NCI-H1105 treated with DMSO at 0.1 percent for 48 hours (cell line): ENCODE results near the gene PRDM5.

ENCODE experiments used
- DNase-seq: peaks from one replicate; lab custom pipeline; 2025; lab: John Stamatoyannopoulos, UW

PRDM5 gene

DNA sequence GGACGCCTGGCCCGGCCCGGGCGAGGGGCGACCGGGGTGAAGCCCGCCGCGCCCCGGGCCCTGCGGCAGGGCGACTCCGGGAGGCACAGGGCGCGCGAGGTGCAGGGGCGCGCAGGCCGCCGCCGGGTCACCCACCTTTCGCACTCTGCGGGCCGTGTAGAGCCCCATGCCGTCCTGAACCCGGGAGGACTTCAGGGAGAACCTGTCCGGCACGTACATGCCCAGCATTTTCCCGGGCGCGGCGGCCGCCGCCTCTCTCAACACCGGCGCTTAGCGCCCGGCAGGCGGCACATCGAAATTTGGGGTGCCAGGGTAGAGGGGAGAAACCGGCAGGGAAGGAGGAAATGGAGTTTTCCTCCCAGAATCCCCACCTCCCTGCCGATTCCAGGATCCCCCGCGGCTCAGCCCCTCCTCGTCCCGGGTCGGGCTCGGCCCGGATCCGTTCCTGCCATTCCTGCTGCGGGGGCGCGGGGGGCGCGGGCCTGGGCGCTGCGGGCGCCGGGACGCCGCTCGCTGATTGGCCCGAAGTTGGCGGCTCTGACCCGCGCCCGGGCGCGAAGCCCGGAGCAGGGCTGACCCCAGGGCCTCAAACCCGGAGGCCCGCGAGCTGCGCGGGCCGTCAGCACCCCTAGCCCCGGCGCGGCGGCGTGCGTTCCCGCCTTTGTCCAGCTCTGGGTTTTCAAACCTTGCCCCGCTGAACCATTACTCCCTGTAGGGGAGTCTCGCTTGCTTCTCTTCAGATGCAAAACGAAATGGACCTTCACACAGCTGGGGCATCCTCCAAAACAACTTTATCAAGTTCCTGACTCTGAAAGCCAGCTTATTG, at the start of gene PRDM5:
Gene PRDM5, minus strand, starts transcription at position 346 of the 826 bp plus-strand sequence. Its CDS starts 118 bp downstream, at position 228.
- no peak for DNase-seq

DNA sequence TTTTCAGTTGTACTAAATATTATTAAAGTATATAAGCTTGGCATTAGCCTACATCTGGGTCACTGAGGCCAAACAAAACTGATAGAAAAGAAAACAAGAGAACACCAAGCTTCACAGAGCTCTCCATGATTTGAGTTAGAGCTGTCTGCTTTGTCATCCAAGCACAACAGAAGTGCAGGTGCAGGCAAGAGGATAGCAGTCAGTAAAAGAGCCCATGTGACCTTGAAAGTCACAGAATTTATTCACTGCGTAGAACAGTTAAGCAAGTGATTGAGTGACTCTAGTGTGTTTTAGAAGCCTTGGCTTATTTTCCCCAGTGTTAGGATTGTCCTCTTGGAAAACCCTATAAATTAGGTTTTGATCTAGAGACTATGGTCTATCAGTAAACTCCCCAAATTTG, 49.4 kb upstream of the PRDM5 start:
- no peak for DNase-seq

- DNase-seq, result no peak
Measured at GRCh38 chr4:120965938-120966337, 43.4 kb upstream of the PRDM5 start.

DNA sequence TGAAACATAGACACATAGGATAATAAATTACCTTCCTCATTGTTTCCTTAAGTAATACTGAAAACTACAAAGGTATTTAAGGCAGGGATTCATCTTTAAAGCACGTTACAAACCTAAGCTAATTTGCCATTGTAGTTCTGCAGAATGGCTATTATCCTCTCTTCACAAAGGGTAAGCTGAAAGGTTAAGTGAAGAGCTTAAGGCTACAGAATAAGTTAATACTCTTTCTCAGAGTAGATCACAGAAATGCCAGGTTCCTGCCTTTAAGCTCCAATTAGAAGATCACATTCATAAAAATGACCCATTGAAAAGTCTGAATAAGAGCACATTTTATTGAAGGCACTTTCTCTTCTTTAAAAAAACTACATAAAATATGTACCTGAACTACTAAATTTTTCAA, 42.1 kb upstream of the PRDM5 start:
- no peak for DNase-seq

DNA sequence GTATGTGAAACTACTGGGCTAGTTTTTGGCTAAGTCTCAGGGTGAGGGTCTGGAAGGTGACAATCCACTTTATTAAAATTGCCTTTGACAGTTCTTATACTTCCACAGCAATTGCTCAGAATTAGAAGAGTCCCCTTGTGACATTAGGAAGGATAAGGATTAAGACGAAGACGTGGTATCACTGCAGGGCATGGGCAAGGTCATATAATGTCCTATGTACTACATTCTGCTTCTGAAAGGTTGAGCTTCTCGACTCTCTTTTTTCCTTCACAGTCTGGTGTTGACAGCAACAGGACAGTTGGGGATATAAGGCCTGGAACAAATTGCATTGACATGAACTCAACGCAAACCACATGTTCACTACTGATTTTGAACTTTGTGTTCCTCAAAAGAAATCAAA, 40.9 kb upstream of the PRDM5 start:
- no peak for DNase-seq

DNA sequence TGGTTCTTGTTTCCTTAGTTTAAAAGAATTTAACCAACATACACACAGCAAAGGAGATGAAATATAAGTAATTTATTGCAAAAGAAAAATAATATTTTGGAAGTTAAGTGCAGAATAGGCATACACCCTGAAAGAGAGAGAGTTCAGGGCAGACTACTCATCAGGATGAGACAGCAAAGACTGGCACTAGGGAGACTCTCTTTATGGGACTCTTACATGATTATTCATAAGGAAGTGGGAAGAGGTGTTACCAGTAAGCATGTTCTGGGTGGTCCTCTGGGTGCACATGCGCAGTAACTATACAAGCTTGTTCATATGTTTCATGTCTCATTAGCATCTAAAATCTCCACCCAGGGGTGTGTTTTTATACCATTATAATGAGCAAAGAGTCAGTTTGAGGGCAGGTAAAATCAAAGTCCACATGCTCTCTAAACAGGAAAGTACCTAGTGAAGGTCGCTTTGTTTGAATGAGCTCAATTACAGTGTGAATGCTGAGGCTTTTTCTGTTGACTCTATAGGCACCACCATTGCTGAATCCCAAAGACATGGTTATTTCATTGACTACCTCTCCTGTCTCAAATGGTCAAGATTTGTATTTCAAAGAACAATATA, 38.2 kb upstream of the PRDM5 start:
- DNase-seq, result no peak

DNA sequence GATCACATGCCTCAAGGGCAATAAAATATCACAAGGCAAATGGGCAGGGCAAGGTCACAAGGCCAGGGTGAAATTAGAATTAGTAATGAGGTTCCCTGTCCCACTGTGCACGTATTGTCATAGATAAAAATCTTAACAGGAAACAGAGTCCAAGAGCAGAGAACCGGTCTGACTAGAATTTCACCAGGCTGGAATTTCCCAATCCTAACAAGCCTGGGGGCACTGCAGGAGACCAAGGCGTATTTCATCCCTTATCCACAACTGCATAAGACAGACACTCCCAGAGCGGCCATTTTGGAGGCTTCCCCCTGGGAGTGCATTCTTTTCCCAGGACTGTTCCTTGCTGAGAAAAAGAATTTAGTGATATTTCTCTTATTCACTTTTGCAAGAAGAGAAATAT, 25.9 kb upstream of the PRDM5 start:
- no peak for DNase-seq

- DNase-seq, result no peak
Measured at GRCh38 chr4:120942776-120943175, 20.2 kb upstream of the PRDM5 start.

- DNase-seq, result no peak
Measured at GRCh38 chr4:120940547-120940946, 18.0 kb upstream of the PRDM5 start.

DNA sequence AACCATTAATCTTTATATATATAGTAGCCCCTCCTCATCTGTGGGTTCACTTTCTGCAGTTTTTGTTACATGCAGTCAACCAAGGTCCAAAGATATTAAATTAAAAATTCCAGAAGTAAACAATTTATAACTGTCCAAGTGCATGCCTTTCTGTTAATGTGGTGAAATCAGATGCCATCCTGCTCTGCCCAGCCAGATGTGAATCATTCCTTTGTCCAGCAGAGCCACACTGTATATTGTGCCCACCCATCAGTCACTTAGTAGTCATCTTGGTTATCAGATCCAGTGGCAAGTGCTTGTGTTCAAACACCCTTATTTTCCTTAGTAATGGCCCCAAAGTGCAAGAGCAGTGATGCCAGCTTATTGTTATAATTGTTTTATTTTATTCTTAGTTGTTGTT, 17.2 kb upstream of the PRDM5 start:
- no peak for DNase-seq

- no peak for DNase-seq
Measured at GRCh38 chr4:120929847-120930246, 7.3 kb upstream of the PRDM5 start.

GRCh38 chr4:120927801-120928409, 5.4 kb upstream of the PRDM5 start:
- no peak for DNase-seq

DNA sequence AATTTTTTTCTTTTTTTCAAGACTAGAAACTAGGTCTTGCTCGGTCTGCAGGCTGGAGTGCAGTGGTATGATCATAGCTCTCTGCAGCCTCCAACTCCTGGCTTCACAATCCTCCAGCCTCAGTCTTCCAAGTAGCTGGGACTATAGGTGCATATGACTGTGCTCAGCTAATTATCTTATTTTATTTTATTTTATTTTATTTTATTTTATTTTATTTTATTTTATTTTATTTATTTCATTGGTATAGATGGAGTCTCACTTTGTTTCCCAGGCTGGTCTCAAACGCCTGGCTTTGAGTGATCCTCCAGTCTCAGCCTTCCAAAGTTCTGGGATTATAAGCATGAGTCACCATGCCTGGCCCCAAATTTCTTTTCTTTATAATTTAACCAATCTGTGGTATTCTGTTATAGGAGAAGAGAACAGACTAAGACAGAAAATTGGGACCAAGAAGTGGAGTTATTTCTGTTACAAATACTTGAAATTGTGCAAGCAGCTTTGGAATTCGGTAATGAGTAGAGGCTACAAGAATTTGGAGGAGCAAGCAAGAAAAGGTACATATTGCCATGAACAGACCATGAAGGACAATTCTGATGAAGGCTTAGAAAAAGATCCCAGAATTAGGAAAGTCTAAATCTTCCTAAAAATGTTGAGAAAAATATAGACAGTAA, 4.0 kb upstream of the PRDM5 start:
- no peak for DNase-seq

- DNase-seq, result no peak
Measured at GRCh38 chr4:120924931-120925330, 2.4 kb upstream of the PRDM5 start.

- no peak for DNase-seq
Measured at GRCh38 chr4:120923207-120923522, 639 bp upstream of the PRDM5 start.

DNA sequence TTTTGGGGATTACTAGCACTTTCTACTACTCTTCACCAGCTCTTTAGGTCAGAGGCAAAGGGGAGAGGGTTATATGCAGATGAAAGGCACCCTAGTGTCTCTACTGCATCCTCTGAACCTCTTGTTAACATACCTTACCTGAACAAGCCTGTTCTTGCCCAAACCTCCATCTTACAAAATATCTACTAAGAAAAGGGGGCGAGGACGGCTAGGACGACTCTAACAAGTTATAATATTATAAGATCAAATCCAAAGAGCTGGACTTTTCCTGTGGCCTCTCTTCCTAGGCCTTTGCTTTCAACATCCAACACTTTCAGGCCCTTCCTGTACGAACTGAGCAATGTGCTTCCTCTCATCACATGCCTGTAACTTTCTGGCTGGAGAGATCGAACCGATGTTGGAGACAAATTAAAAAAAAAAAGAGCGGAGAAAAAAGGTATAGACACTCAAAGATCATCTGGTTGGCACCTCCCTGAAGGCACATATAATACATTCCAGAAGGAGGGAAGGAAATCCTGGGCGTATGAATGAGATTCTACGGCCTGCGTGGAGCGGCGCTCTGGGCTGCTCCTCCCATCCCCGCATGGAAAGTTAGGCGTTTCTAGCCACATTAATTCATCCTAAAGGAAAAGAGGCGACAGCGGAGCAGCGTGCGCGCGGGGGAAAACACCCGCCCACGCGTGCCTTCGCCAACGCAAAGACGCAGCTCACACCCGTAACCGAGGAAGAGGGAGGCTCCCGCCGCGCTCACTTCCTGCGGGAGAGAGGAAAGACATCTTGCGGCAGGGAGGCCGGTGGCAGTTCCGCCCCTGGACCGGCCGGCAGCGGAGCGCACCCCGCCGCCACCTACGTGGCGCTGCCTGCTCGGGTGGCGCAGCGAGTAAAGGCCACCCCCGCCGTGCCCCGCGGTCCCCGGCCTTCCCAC, 808 bp downstream of the PRDM5 start:
- DNase-seq, result peak; percentile 24

- no peak for DNase-seq
Measured at GRCh38 chr4:120920666-120921065, 1.9 kb downstream of the PRDM5 start.

- no peak for DNase-seq
Measured at GRCh38 chr4:120919358-120919757, 3.2 kb downstream of the PRDM5 start.

DNA sequence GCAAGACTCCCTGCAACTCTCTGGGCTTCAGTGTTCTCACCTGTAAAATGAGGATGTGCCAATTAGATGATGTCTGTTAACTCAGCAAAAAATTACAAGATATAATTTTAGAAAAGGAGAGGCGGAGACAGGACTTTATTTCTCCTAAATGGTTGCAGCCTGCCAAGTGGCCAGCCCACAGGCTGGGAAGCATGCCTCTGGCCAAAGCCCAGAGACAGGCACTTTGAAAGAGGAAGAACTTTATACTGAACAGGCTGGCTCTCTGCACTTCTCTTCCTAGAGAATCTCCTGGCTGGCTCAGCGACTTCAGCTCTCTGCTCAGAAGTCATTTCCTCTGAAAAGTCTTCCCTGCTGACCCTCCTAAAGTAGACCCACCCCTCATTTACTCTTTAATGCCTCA, 3.7 kb downstream of the PRDM5 start:
- no peak for DNase-seq

DNA sequence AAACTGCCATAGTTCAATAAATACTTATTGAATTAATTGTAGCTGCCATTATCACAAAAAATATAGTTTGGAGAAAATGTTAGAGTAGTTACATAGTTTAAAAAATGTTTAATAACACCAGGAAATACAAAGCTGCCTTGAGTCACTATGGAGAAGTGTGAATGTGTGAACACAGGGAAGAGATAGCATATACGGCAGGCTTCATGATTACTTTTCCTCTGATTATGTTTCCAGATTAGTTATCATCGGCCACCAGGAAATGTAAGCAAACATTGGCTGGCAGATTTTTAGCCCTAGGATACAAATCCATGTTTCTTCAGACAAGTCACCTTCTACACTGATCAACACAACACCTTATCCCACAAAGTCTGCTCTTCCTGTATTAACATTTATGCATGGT, 4.4 kb downstream of the PRDM5 start:
- DNase-seq, result no peak

GRCh38 chr4:120916937-120917336, 5.6 kb downstream of the PRDM5 start:
- no peak for DNase-seq

- DNase-seq, result no peak
Measured at GRCh38 chr4:120915336-120915735, 7.2 kb downstream of the PRDM5 start.
